ENCODE data around the gene RUFY3.

DNA sequence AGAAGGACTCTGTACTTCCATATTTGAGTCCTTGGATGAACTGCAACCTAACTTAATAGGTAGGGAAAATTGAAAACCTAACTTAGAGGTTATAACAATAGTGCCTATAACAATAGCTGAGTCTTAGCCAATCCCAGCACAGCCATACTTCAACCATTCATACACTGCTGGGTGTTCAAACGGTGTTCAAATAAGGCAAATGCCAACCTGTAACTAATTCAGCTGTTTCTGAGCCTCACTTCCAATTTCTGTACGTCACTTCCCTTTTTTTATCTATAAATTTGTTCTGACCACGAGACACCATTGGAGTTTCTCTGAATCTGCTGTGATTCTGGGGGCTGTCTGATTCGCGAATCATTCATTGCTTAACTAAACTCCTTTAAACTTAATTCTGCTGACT is 127.5 kb downstream of the RUFY3 start:
- no peak for TF ChIP-seq SRF (CRISPR knock-in tag; IDR thresholded peaks at IDR 0.05)
- TF ChIP-seq TAL1 (IDR thresholded peaks at IDR 0.05) = no peak
- TF ChIP-seq, protein P1, sequence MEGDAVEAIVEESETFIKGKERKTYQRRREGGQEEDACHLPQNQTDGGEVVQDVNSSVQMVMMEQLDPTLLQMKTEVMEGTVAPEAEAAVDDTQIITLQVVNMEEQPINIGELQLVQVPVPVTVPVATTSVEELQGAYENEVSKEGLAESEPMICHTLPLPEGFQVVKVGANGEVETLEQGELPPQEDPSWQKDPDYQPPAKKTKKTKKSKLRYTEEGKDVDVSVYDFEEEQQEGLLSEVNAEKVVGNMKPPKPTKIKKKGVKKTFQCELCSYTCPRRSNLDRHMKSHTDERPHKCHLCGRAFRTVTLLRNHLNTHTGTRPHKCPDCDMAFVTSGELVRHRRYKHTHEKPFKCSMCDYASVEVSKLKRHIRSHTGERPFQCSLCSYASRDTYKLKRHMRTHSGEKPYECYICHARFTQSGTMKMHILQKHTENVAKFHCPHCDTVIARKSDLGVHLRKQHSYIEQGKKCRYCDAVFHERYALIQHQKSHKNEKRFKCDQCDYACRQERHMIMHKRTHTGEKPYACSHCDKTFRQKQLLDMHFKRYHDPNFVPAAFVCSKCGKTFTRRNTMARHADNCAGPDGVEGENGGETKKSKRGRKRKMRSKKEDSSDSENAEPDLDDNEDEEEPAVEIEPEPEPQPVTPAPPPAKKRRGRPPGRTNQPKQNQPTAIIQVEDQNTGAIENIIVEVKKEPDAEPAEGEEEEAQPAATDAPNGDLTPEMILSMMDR (IDR thresholded peaks at IDR 0.05 in 2 of 3, conservative IDR thresholded peaks at IDR 0.05 in 1 of 3; ENCODE audit: insufficient read depth in 2 of 3, low read depth in 1 of 3, low read length in 3 of 3) = no peak
- no peak for TF ChIP-seq BACH1 (tag; IDR thresholded peaks at IDR 0.05)
- TF ChIP-seq, protein P2, sequence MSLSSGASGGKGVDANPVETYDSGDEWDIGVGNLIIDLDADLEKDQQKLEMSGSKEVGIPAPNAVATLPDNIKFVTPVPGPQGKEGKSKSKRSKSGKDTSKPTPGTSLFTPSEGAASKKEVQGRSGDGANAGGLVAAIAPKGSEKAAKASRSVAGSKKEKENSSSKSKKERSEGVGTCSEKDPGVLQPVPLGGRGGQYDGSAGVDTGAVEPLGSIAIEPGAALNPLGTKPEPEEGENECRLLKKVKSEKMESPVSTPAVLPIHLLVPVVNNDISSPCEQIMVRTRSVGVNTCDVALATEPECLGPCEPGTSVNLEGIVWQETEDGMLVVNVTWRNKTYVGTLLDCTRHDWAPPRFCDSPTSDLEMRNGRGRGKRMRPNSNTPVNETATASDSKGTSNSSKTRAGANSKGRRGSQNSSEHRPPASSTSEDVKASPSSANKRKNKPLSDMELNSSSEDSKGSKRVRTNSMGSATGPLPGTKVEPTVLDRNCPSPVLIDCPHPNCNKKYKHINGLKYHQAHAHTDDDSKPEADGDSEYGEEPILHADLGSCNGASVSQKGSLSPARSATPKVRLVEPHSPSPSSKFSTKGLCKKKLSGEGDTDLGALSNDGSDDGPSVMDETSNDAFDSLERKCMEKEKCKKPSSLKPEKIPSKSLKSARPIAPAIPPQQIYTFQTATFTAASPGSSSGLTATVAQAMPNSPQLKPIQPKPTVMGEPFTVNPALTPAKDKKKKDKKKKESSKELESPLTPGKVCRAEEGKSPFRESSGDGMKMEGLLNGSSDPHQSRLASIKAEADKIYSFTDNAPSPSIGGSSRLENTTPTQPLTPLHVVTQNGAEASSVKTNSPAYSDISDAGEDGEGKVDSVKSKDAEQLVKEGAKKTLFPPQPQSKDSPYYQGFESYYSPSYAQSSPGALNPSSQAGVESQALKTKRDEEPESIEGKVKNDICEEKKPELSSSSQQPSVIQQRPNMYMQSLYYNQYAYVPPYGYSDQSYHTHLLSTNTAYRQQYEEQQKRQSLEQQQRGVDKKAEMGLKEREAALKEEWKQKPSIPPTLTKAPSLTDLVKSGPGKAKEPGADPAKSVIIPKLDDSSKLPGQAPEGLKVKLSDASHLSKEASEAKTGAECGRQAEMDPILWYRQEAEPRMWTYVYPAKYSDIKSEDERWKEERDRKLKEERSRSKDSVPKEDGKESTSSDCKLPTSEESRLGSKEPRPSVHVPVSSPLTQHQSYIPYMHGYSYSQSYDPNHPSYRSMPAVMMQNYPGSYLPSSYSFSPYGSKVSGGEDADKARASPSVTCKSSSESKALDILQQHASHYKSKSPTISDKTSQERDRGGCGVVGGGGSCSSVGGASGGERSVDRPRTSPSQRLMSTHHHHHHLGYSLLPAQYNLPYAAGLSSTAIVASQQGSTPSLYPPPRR (CRISPR knock-in tag; IDR thresholded peaks at IDR 0.05; ENCODE audit: borderline replicate concordance) = no peak
- TF ChIP-seq ZNF431 (CRISPR knock-in tag; IDR thresholded peaks at IDR 0.05) = no peak
- no peak for TF ChIP-seq MTA3 (IDR thresholded peaks at IDR 0.05; ENCODE audit: borderline replicate concordance)
- TF ChIP-seq POU5F1 (IDR thresholded peaks at IDR 0.05; ENCODE audit: borderline replicate concordance, low read depth, low read length, partially characterized antibody) = no peak
- TF ChIP-seq, protein P3, sequence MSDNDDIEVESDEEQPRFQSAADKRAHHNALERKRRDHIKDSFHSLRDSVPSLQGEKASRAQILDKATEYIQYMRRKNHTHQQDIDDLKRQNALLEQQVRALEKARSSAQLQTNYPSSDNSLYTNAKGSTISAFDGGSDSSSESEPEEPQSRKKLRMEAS (CRISPR knock-in tag; IDR thresholded peaks at IDR 0.05) = no peak
- TF ChIP-seq, protein P4, sequence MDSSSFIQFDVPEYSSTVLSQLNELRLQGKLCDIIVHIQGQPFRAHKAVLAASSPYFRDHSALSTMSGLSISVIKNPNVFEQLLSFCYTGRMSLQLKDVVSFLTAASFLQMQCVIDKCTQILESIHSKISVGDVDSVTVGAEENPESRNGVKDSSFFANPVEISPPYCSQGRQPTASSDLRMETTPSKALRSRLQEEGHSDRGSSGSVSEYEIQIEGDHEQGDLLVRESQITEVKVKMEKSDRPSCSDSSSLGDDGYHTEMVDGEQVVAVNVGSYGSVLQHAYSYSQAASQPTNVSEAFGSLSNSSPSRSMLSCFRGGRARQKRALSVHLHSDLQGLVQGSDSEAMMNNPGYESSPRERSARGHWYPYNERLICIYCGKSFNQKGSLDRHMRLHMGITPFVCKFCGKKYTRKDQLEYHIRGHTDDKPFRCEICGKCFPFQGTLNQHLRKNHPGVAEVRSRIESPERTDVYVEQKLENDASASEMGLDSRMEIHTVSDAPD (CRISPR knock-in tag; IDR thresholded peaks at IDR 0.05) = no peak
- TF ChIP-seq, protein P5, sequence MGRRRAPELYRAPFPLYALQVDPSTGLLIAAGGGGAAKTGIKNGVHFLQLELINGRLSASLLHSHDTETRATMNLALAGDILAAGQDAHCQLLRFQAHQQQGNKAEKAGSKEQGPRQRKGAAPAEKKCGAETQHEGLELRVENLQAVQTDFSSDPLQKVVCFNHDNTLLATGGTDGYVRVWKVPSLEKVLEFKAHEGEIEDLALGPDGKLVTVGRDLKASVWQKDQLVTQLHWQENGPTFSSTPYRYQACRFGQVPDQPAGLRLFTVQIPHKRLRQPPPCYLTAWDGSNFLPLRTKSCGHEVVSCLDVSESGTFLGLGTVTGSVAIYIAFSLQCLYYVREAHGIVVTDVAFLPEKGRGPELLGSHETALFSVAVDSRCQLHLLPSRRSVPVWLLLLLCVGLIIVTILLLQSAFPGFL (CRISPR knock-in tag; IDR thresholded peaks at IDR 0.05) = no peak
- TF ChIP-seq JUN (IDR thresholded peaks at IDR 0.05; ENCODE audit: borderline replicate concordance, low read depth, low read length) = no peak
- no peak for TF ChIP-seq JUN (CRISPR knock-in tag; IDR thresholded peaks at IDR 0.05; ENCODE audit: borderline replicate concordance)

All from K562 (cell line).